ENCODE measurements around the gene MCRIP1. TPM values are rescaled to one million over a fixed set of nuclear protein-coding genes. Genes with fewer than 3 reads are reported as not detected.

MCRIP1 gene
- total and polyA plus RNA-seq, 2 of the 13 experiments (the other 11 are each of a cell fraction or from before 2014, with no cell fraction given) = 79.7 to 84.9 TPM

DNA sequence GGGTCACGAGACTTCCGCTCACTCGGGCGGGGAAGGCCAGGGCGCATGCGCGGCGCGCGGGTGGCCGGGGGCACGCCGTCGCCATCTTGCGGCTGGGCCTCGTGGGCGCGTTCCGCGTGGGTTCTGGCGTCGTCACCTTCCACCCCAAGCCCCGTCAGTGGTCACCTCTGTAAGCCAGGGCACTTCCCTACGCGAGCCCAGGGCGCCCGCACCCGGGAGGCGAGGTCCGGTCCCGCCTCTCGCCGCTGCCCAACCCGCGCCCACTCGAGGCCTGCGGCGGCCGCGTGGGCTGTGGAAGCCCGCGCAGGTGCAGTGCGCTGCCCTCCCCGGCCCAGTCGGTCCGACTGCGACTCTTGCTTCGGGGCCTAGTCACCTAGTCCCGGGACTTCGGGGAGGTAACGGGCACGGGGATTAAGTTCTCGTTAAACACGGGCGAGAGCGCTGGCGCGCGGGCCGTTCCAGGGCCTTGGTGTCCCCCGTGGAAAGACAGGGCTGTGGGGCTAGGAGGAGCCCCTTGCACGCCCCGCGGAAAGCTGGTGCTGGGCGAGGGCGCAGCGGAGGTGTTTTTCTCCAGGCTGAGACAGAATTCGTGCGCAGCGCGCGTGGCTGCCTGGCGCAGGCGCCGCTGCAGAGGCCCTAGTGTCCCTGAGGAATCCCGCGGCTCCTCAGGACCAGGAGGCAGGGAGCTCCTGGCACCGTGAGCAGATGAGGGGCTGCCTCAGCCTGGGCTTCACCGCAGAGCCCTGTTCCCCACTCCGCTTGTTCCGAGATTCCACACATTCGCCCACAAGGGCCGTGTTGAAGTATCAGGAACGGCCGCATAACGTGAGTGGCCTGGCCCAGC is 38.5 kb upstream of the MCRIP1 start (continued):
- TF ChIP-seq REST (IDR thresholded peaks at IDR 0.05; ENCODE audit: borderline replicate concordance in 1 of 2, low read depth in 1 of 2, low read length in 2 of 2) (peak in 1 of 2 experiments; percentile 51; a peak in 1 of 4 replicates), THAP9 (CRISPR knock-in tag; IDR thresholded peaks at IDR 0.05; ENCODE audit: borderline replicate concordance) (peak; percentile 31; the same call in 1 of the 2 replicates), SMAD1 (CRISPR knock-in tag; IDR thresholded peaks at IDR 0.05; ENCODE audit: borderline replicate concordance, low read depth) (peak; percentile 97), ZNF704 (CRISPR knock-in tag; IDR thresholded peaks at IDR 0.05; ENCODE audit: borderline replicate concordance) (peak; percentile 93), POLR2AphosphoS2 (IDR thresholded peaks at IDR 0.05; ENCODE audit: low read depth, low read length) (peak; percentile 84; the same call in 1 of the 2 replicates), ZFP41 (CRISPR knock-in tag; IDR thresholded peaks at IDR 0.05; ENCODE audit: borderline replicate concordance) (peak; percentile 98), ZNF432 (CRISPR knock-in tag; IDR thresholded peaks at IDR 0.05; ENCODE audit: borderline replicate concordance) (no peak), ZNF562 (CRISPR knock-in tag; IDR thresholded peaks at IDR 0.05; ENCODE audit: borderline replicate concordance) (peak; percentile 59; the same call in 1 of the 2 replicates), ZSCAN25 (CRISPR knock-in tag; IDR thresholded peaks at IDR 0.05) (peak; percentile 83), NFATC3 (CRISPR knock-in tag; IDR thresholded peaks at IDR 0.05) (peak; percentile 78; the same call in 1 of the 2 replicates)
- TF ChIP-seq, protein P1, sequence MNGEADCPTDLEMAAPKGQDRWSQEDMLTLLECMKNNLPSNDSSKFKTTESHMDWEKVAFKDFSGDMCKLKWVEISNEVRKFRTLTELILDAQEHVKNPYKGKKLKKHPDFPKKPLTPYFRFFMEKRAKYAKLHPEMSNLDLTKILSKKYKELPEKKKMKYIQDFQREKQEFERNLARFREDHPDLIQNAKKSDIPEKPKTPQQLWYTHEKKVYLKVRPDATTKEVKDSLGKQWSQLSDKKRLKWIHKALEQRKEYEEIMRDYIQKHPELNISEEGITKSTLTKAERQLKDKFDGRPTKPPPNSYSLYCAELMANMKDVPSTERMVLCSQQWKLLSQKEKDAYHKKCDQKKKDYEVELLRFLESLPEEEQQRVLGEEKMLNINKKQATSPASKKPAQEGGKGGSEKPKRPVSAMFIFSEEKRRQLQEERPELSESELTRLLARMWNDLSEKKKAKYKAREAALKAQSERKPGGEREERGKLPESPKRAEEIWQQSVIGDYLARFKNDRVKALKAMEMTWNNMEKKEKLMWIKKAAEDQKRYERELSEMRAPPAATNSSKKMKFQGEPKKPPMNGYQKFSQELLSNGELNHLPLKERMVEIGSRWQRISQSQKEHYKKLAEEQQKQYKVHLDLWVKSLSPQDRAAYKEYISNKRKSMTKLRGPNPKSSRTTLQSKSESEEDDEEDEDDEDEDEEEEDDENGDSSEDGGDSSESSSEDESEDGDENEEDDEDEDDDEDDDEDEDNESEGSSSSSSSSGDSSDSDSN (CRISPR knock-in tag; IDR thresholded peaks at IDR 0.05) = peak; percentile 76
- TF ChIP-seq, protein P2, sequence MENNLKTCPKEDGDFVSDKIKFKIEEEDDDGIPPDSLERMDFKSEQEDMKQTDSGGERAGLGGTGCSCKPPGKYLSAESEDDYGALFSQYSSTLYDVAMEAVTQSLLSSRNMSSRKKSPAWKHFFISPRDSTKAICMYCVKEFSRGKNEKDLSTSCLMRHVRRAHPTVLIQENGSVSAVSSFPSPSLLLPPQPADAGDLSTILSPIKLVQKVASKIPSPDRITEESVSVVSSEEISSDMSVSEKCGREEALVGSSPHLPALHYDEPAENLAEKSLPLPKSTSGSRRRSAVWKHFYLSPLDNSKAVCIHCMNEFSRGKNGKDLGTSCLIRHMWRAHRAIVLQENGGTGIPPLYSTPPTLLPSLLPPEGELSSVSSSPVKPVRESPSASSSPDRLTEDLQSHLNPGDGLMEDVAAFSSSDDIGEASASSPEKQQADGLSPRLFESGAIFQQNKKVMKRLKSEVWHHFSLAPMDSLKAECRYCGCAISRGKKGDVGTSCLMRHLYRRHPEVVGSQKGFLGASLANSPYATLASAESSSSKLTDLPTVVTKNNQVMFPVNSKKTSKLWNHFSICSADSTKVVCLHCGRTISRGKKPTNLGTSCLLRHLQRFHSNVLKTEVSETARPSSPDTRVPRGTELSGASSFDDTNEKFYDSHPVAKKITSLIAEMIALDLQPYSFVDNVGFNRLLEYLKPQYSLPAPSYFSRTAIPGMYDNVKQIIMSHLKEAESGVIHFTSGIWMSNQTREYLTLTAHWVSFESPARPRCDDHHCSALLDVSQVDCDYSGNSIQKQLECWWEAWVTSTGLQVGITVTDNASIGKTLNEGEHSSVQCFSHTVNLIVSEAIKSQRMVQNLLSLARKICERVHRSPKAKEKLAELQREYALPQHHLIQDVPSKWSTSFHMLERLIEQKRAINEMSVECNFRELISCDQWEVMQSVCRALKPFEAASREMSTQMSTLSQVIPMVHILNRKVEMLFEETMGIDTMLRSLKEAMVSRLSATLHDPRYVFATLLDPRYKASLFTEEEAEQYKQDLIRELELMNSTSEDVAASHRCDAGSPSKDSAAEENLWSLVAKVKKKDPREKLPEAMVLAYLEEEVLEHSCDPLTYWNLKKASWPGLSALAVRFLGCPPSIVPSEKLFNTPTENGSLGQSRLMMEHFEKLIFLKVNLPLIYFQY (CRISPR knock-in tag; IDR thresholded peaks at IDR 0.05; ENCODE audit: borderline replicate concordance) = peak; percentile 61; the same call in 1 of the 2 replicates
